Nephron progenitor cell (in vitro differentiated cells): Measurements from ENCODE around the gene FUOM.
A peak's percentile ranks its signal among the peaks of the same experiment; 100 is the strongest.

Experiments used
- DNase-seq: peaks from one replicate; pipeline ENCODE4 v3.0.0; 2021
- H3K27ac Mint-ChIP-seq: 2 replicates; pipeline ENCODE4 v1.8.0; 2021; ENCODE audit warnings: mild to moderate bottlenecking, moderate library complexity, mixed read lengths
- H3K27me3 Mint-ChIP-seq: 2 replicates; pipeline ENCODE4 v1.8.0; 2021; ENCODE audit warnings: mild to moderate bottlenecking, low read depth, mixed read lengths; ENCODE audit not compliant: poor library complexity
- H3K36me3 Mint-ChIP-seq: 2 replicates; pipeline ENCODE4 v1.8.0; 2021; ENCODE audit warnings: low read depth, mixed read lengths
- H3K4me1 Mint-ChIP-seq: 2 replicates; pipeline ENCODE4 v1.8.0; 2021; ENCODE audit warnings: mixed read lengths
- H3K4me3 Mint-ChIP-seq: 2 replicates; pipeline ENCODE4 v1.8.0; 2021; ENCODE audit warnings: mild to moderate bottlenecking, moderate library complexity, mixed read lengths
- H3K9me3 Mint-ChIP-seq: 2 replicates; pipeline ENCODE4 v1.8.0; 2021; ENCODE audit warnings: mild to moderate bottlenecking, moderate library complexity, mixed read lengths
- CTCF ChIP-seq: fragments of 200-600 bp; sonication (generic); IDR thresholded peaks from 2 replicates; pipeline ENCODE4 v1.5.0; 2021; ENCODE audit warnings: antibody characterized with exemption

FUOM gene

GRCh38 chr10:133336118-133336576 is 21.7 kb downstream of the FUOM start:
- Mint-ChIP-seq H3K9me3 (peaks cover 33% of the 10 kb centered on the region), H3K4me3 (no peak overlapping the region), H3K27me3 (no peaks in the 10 kb centered on the region), H3K27ac (no peak overlapping the region), H3K4me1 (no peaks in the 10 kb centered on the region), H3K36me3 (peaks cover 9% of the 10 kb centered on the region)
- no peak for TF ChIP-seq CTCF
- DNase-seq, result no peak

DNA sequence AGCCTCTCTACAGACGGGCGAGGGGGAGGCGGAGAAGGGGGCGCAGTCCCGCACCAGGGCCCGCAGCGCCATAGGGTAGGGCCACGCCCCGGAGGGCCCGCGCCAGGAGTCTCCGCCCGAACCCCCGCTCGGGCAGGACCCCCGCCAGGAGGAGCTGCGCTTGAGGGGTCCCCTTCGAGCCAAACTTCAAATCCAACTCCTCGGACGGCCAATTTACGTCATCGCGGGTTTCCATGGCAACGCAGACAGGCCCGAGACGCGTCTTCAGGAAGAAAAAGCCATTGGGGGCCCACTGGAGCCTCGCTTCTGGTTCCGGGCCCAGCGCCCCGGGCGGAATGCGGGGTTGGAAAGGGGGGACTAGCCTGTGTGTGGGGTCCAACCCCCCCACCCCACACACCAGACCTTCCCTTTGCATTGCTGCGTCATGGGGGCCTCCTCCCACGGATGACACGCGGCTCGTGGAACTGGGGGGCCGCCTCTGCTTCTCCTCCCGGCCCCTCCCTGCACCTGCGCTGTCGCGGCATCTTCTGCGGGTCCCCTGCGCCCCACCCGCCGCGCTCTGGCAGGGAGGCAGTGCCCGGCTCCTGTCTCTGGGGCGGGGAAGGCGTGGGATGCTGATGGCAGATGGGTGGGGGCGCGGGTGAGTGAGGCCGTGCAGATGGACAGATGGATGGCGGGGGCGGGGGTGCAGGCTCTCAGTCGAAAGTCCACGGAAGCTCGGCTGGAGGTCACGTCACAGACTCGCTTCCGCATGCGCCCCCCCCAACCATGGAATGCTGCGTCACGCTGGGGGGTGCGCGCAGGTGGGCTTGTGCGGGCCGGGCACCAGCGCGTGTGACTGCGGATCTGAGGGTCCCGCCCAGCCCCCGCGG is 22.3 kb downstream of the FUOM start:
- peak; percentile 78 for DNase-seq
- Mint-ChIP-seq H3K9me3 (peaks cover 35% of the 10 kb centered on the region), H3K4me3 (peak overlapping the region; percentile 52)

GRCh38 chr10:133334503-133335245 is 23.1 kb downstream of the FUOM start:
- peaks cover 7% of the 10 kb centered on the region for H3K27me3 Mint-ChIP-seq
- peak overlapping the region; percentile 76 for H3K4me3 Mint-ChIP-seq
- no peaks in the 10 kb centered on the region for H3K4me1 Mint-ChIP-seq
- H3K27ac Mint-ChIP-seq, result no peak overlapping the region
- H3K9me3 Mint-ChIP-seq, result peaks cover 39% of the 10 kb centered on the region
- H3K36me3 Mint-ChIP-seq, result peaks cover 9% of the 10 kb centered on the region
- DNase-seq, result no peak
- TF ChIP-seq CTCF, result no peak

More for the DNA sequence above, 22.3 kb downstream of the FUOM start:
- H3K36me3 Mint-ChIP-seq, result peaks cover 9% of the 10 kb centered on the region
- no peak for TF ChIP-seq CTCF
- H3K4me1 Mint-ChIP-seq, result no peaks in the 10 kb centered on the region
- H3K27ac Mint-ChIP-seq, result no peak overlapping the region
- H3K27me3 Mint-ChIP-seq, result no peaks in the 10 kb centered on the region

DNA sequence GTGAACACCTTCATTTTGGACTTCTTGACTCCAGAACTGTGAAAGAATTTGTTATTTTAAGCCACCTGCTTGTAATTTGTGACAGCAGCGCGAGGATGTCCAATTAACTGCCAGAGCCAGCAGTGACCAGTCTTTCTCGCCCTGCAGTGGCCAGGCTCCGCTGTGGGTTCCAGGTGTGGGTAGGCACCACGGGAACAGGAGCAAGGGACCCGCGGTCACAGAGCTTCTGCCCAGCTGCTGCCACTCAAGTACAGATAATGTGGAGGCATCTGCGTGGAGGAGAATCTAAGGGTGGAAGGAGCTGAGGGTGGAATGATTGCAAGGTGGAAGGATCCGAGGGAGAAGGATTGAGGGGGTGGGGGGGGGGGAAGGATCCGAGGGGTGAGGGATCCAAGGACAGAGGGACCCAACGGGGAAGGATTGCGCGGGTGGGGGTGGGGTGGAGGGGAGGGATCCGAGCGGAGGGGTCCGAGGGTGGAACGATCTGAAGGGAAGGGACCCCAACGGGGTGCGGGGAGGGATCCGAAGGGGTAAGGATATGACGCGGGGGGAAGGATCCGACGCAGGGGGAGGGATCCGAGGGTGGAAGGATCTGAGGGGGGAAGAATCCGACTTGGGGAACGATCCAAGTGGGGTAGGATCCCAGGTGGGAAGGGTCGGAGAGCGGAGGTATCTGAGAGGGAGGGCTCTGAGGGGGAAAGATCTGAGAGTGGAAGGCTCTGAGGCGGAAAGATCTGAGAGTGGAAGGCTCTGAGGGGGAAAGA is 24.7 kb downstream of the FUOM start:
- Mint-ChIP-seq H3K4me3 (peak overlapping the region; percentile 11), H3K4me1 (no peaks in the 10 kb centered on the region), H3K36me3 (peaks cover 9% of the 10 kb centered on the region), H3K9me3 (peaks cover 39% of the 10 kb centered on the region), H3K27ac (no peak overlapping the region), H3K27me3 (peaks cover 23% of the 10 kb centered on the region)
- no peak for DNase-seq
- TF ChIP-seq CTCF, result no peak

DNA sequence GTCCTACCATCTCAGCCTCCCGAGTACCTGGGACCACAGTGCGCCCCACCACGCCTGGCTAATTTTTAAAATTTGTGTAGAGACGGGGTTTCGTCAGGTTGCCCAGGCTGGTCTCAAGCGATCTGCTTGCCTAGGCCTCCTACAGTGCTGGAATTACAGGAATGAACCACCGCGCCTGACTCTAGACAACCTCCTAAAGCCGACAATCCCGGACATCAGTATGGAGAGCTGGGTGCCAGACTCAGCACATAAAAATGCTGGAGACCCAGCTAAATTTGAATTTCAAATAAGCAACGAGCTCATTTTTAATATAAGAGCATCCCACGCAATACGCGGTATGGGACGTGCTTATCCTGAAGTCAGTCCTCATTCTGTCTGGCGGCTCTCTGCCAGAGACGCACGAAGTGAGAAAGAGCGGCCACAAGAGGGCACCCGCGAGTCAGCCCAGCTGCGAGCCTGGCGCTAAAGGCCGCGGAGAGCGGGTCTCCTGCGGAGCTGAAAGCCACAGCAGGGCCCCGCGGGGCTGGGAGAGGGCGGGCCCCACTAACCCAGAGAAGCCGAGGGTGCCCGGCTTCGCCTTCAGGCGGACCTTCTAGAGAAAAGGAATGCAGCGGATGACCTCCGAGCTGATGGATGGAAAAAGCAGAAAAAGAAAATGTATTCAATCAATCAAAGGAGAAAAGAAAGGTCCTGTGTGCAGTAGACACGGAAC is 28.2 kb downstream of the FUOM start:
- peak; percentile 99 for TF ChIP-seq CTCF
- peak; percentile 94 for DNase-seq
- Mint-ChIP-seq H3K27me3 (peaks cover 57% of the 10 kb centered on the region), H3K27ac (no peak overlapping the region), H3K9me3 (peaks cover 39% of the 10 kb centered on the region), H3K36me3 (peaks cover 9% of the 10 kb centered on the region), H3K4me3 (no peak overlapping the region), H3K4me1 (peaks cover 15% of the 10 kb centered on the region)
